HAP-1 (cell line): ENCODE results near the gene BCL2L15.

Experiments used
- DNase-seq, 2 experiments: peaks; one replicate each; pipeline ENCODE4 v3.0.0-alpha.2; 2016 to 2020; ENCODE audit warnings: low spot score in 2 of 2
- H3K27me3 ChIP-seq: fragments of 250-450 bp; sonication (Bioruptor Pico); 2 replicates; pipeline ENCODE4 v1.5.1; 2020; ENCODE audit warnings: low read depth, mild to moderate bottlenecking, moderate library complexity
- H3K36me3 ChIP-seq: fragments of 250-450 bp; sonication (Bioruptor Pico); replicated peaks from 2 replicates; pipeline ENCODE4 v1.5.1; 2020; ENCODE audit warnings: mild to moderate bottlenecking
- H3K4me1 ChIP-seq: fragments of 250-450 bp; sonication (Bioruptor Pico); 2 replicates; pipeline ENCODE4 v1.5.1; 2020; ENCODE audit warnings: mild to moderate bottlenecking
- H3K4me3 ChIP-seq: fragments of 250-450 bp; sonication (Bioruptor Pico); 2 replicates; pipeline ENCODE4 v1.5.1; 2020; ENCODE audit warnings: mild to moderate bottlenecking, moderate library complexity
- H3K9me3 ChIP-seq: fragments of 250-450 bp; sonication (Bioruptor Pico); 2 replicates; pipeline ENCODE4 v1.5.1; 2020; ENCODE audit warnings: mild to moderate bottlenecking, moderate library complexity
- in situ Hi-C: fragments of 300-500 bp; cut with MboI; formaldehyde crosslinking; loops from 3 replicates; pipeline ENCODE4 v1.14.3; 2020; ENCODE audit warnings: low sequenced_read_pairs, inconsistent platforms, mixed read lengths

The BCL2L15 gene

DNA sequence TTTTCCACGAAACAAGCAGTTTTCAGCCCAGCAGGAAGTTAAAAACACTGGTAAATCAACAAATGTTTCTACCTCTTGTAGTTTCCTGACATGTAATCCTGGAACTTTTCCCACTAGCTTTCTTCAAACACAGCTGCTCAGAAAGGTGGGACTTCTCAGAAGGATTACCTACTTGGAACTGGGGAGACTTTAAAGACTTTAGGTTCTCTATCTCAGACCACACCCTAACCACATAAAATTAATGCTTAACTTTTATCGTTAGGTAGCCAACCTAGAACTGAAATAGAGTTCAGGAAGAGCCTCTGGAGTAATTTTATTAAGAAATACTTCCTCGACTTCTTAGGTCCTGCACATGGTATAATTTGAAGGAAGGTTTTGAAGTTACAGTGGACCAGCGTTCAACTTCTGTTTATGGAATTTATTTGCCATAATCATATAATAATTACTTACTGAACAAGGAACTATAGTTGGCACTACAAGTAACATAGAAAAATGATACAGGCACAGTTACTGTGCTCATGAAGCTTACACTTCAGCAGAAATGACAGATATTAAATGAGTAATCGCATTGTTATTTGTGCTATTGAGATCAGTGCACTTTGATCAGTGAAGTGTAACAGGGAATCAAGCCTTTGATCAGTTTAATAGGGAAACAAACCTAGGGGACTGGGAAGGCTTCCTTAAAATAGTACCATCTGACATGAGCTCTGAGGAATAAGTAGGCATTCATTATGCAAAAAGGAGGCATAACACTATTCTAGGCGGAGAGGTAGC is at the start of gene BCL2L15:
Gene BCL2L15, minus strand, starts transcription at position 180 of the 774 bp plus-strand sequence. CDS start 206 bp downstream, outside the sequence.
- no peak for DNase-seq
- H3K4me3 ChIP-seq: no peak within 1 kb of the TSS
- no peaks in the 10 kb centered on the region for H3K36me3 ChIP-seq
- in situ Hi-C loops: no loop called here
- H3K27me3 ChIP-seq: no peaks in the 10 kb centered on the region
- H3K4me1 ChIP-seq: no peaks in the 10 kb centered on the region
- no peaks in the 10 kb centered on the region for H3K9me3 ChIP-seq

DNA sequence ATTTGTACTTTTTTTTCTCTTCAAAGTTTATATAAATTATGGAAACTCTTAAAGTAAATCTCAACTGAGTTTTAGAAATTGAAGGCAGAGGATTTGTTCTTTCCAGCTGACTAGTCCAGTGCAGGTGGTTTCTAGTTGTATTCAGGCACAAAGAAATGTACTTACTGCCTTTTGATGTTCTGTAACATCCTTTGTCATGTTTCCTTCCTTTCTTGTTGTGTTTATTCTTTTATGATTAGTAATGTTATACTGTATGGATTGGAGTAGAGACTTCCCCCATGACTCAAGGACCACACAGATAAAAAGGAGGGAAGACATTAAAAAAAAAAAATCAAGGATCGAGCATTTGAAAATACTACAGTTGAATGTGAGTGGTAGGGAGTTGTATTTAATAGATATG is 49.8 kb upstream of the BCL2L15 start:
- H3K27me3 ChIP-seq: no peaks in the 10 kb centered on the region
- no peak overlapping the region for H3K4me3 ChIP-seq
- peaks cover 13% of the 10 kb centered on the region for H3K36me3 ChIP-seq
- H3K9me3 ChIP-seq: no peaks in the 10 kb centered on the region
- peaks cover 11% of the 10 kb centered on the region for H3K4me1 ChIP-seq
- no peak for DNase-seq
- in situ Hi-C loops: no loop called here

DNA sequence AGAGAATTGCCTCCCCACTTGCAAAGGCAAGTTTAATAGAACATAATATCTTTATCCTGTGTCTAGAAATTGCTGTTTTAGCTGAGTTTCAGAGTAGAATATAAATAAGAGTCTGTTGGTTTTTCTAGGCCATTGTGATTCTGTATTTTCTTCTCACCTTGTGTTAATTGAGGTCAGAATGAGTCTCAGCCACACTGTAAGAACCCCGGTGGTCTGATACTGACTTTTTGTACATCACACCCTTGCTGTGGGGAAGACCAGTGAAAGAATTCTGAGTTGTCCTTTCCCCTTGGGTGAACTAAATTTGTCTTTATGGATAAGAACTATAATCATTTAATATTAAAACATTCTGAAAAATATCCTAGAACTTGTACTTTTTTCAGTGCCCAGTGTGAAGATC is 48.6 kb upstream of the BCL2L15 start:
- peaks cover 8% of the 10 kb centered on the region for H3K36me3 ChIP-seq
- H3K4me1 ChIP-seq: peaks cover 20% of the 10 kb centered on the region
- DNase-seq: no peak
- H3K4me3 ChIP-seq: no peak overlapping the region
- H3K9me3 ChIP-seq: no peaks in the 10 kb centered on the region
- H3K27me3 ChIP-seq: no peaks in the 10 kb centered on the region
- in situ Hi-C loops: no loop called here

DNA sequence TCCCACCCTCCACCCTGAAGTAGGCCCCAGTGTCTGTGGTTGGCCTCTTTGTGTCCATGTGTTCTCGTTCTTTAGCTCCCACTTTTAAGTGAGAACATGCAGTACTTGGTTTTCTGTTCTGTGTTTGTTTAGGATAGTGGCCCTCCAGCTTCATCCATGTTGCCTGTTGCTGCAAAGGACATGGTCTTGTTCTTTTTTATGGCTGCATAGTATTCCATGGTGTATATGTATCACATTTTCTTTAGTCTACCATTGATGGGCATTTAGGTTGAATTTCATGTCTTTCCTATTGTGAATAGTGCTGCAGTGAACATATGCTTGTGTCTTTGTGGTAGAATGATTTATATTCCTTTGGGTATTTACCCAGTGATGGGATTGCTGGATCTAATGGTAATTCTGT is 47.8 kb upstream of the BCL2L15 start:
- Histone ChIP-seq H3K4me3 (no peak overlapping the region), H3K27me3 (no peaks in the 10 kb centered on the region), H3K36me3 (no peaks in the 10 kb centered on the region), H3K9me3 (no peaks in the 10 kb centered on the region), H3K4me1 (peaks cover 20% of the 10 kb centered on the region)
- in situ Hi-C loops: no loop called here
- no peak for DNase-seq

DNA sequence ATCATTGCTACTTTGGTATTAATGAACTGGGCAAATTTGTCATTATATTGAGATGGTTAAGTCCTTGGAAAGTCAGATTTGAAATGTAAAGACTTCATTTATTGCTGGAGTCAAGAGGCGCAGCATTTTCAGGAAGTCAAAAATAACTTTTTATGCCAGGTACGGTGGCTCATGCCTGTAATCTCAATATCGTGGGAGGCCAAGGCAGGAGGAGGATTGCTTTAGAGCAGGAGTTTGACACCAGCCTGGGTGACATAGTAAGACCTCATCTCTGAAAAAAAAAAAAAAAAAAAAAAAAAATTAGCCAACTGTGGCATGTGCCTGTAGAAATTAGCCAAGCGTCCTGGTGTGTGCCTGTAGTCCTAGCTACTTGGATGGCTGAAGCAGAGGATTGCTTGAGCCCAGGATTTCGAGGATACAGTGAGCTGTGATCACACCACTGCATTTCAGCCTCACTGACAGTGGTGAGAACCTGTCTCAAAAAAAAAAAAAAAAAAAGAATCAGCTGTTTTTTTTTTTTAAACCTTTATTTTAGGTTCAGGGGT is 47.2 kb upstream of the BCL2L15 start:
- H3K36me3 ChIP-seq: no peaks in the 10 kb centered on the region
- in situ Hi-C loops: no loop called here
- H3K9me3 ChIP-seq: no peaks in the 10 kb centered on the region
- peaks cover 20% of the 10 kb centered on the region for H3K4me1 ChIP-seq
- H3K27me3 ChIP-seq: no peaks in the 10 kb centered on the region
- DNase-seq: no peak
- H3K4me3 ChIP-seq: no peak overlapping the region

DNA sequence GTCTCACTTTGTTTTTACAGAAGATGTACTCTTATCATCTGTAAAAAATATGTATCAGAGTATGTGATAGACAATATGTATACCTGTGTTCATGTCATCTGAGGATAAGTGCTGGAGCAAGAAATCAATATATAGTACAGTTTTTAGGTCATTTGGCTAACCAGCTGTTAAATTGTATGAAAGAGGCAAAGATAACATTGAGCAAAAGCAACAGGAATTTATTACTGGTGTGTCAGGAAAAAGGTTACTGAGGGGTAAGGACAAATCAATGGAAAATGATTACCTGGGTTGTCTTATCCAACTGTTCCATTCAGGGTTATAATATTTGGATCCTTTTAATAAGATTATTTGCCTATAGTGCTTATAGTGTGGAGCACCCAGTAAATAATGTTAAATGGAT is 46.6 kb upstream of the BCL2L15 start:
- Histone ChIP-seq H3K4me3 (no peak overlapping the region), H3K36me3 (no peaks in the 10 kb centered on the region), H3K27me3 (no peaks in the 10 kb centered on the region), H3K4me1 (peaks cover 20% of the 10 kb centered on the region), H3K9me3 (no peaks in the 10 kb centered on the region)
- in situ Hi-C loops: no loop called here
- no peak for DNase-seq

DNA sequence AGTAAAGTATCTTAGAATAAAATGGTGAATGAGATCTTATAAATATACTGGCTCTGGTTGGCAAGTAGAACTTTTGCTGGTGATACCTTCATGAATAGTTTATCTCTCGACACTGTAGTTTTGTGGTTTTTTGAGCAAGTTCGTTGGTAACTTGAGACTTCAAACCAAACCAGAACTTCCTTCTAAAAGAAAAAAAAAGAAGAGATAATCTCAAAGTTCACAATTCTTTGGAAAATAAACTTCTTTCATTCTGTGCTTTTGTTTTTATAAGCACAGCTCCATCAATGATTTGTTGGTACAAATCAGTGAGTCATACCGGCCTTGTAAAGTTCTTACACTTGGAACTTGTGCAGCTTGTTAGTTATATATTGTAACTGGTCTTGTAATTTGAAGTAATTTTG is 44.1 kb upstream of the BCL2L15 start:
- H3K9me3 ChIP-seq: no peaks in the 10 kb centered on the region
- no peak for DNase-seq
- in situ Hi-C loops: no loop called here
- no peaks in the 10 kb centered on the region for H3K27me3 ChIP-seq
- peaks cover 12% of the 10 kb centered on the region for H3K4me1 ChIP-seq
- H3K4me3 ChIP-seq: peak overlapping the region; percentile 62; the same call in 1 of the 2 replicates
- H3K36me3 ChIP-seq: no peaks in the 10 kb centered on the region

DNA sequence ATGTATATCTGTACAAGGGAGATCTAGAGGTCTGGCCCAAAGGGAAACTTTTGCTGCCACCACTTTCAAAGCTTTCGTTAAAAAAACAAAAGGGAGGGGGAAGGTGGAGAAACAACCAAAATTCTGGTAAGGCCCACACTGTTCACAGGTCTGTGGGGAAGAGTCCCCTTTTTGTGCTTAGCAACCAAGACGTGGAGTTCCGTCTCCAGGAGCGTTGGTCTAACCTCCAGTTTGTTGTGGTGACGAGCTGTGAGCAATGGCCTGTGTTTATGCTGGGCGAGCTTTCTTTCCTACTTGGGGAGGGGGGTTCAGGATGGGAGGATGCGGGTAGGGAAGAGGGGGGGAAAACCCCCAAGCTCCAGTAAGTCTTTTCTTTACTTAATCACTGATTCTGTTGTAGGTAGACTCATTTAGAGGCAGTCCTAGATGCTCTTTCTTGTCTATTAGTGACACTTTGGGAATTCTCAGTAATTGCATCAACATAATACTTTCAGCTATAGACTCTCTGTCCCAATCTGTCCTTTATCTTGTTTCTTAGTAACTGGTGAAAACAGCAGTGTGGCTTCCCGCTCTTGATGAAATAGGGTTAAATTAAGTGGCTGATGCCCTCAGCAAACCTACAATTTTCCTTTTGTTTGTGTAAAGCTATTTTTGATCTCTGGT is 43.2 kb upstream of the BCL2L15 start:
- no peaks in the 10 kb centered on the region for H3K9me3 ChIP-seq
- H3K4me3 ChIP-seq: peak overlapping the region; percentile 62
- H3K36me3 ChIP-seq: no peaks in the 10 kb centered on the region
- no peaks in the 10 kb centered on the region for H3K27me3 ChIP-seq
- peaks cover 12% of the 10 kb centered on the region for H3K4me1 ChIP-seq
- DNase-seq: peak; percentile 19 to 49
- in situ Hi-C loops: no loop called here

DNA sequence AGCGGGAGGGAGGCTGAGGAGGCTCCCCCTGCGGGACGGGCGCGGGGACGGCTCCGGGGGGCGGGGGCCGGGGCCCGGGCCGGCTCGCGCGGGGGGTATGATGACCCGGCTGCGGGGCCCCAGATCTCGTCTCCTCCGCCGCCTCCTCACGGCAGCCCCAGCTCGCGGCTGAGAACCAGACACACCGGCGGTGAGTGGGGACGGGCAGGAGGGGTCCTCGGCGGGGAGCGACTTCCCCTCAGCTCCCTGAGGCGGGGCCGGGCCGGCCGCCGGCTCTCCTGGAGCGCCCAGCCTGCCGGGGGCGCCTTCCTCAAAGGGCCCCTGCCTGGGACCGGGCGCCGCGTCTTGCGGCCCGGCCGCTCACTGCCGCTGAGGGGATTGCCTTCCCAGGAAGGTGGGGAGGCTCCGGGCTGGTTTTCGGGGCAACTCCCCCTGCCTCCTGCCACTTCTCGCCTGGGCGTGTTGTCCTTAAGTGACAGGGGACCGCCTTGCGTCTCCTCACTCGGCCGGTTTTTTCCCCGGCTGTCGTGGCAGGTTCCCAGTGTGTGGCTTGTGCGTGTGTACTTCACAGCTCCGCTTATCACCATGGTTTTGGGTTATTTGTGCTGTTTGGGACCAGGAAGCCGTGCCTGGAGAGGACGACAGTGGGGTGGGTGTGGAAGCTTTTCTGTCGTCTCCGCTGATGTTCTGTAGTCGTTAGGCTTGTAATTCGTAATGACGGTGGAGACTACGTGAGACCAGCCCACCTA is 42.5 kb upstream of the BCL2L15 start:
- Histone ChIP-seq H3K9me3 (no peaks in the 10 kb centered on the region), H3K4me1 (peaks cover 12% of the 10 kb centered on the region), H3K27me3 (no peaks in the 10 kb centered on the region), H3K36me3 (no peaks in the 10 kb centered on the region), H3K4me3 (peak overlapping the region; percentile 62)
- in situ Hi-C loops: no loop called here
- peak in 1 of 2 experiments; percentile 48 for DNase-seq

DNA sequence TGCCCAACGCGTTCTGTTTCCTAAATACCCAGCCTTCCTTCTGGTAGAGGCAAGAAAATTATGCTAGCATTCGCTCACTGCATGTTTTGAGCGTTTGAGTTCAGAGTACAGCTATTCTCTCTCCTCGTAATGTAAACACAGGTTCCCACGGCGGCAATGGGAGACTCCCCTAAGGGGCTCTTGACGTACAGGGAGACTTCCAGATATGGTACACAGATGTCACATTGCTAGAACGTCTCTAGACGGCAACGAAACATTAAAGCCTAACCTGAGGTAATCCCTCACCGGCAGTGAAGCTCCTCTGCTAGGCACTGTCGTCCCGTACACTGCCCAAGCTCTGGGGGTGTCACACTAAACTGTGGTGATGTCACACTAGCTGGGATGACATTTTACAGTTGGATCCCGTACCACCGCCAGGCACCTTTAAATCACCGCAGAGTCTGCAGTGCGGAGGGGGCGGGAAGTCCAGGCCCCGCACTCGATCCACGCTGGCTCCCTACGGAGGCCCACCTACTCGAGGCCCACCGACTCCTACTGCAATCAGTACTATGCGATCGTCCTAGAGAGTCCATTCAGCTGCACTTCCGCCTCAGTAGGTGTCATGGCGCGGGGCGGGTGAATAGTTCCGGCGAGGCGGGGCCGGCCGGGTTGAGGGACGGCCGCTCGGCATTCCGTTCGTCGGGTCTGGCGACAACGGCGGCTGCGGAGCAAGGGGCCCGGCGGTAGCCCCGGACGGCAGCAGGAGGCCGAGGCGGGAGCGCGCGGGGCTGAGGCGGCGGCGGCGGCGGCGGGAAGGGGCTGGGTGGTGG is 41.8 kb upstream of the BCL2L15 start, which contains the start of gene HIPK1:
Gene HIPK1, plus strand, starts transcription at position 384 of the 809 bp plus-strand sequence.
- in situ Hi-C loops: no loop called here

DNA sequence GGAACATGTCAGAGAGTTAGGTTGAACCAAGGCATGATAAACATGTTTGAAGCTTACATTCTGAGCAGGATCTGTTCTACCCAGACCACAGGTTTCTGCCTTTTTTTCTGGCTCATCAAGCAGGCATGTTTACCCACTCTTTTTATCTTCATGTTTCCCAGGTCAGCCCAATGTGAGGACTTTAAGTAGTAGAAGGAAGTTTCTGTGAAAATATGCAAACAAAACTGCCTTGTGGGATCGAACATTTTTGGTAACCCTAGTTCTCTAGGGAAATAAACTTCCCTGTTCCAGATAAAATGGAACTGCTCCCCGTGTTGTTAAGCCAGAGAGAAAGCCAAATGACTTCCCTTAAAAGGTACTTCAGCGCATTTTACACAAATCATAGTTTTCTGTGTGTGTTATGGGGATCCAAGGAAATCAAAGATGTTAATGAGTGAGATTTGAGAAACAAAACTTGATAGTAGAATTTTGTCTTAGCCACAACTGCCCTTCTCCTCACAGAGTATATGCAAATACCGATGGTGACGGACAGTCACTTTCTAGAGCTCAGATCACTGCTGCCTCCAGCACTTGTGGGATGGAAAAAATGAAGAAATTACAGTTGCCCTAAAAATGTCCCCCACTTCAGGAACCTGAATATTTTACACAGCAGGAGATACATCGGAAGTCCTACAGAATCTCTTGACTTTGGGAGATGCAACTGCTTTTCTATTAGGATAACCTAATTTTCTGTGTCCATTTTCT is 41.0 kb upstream of the BCL2L15 start:
- no peak for DNase-seq
- Histone ChIP-seq H3K4me3 (peak overlapping the region; percentile 62), H3K36me3 (no peaks in the 10 kb centered on the region), H3K4me1 (peaks cover 12% of the 10 kb centered on the region), H3K27me3 (no peaks in the 10 kb centered on the region), H3K9me3 (no peaks in the 10 kb centered on the region)
- in situ Hi-C loops: no loop called here

More for the DNA sequence above, 41.8 kb upstream of the BCL2L15 start, which contains the start of gene HIPK1:
- Histone ChIP-seq H3K27me3 (no peaks in the 10 kb centered on the region), H3K36me3 (no peaks in the 10 kb centered on the region), H3K9me3 (no peaks in the 10 kb centered on the region), H3K4me3 (peak within 1 kb of the TSS; percentile 62), H3K4me1 (peaks cover 12% of the 10 kb centered on the region)
- peak; percentile 82 to 95 for DNase-seq

DNA sequence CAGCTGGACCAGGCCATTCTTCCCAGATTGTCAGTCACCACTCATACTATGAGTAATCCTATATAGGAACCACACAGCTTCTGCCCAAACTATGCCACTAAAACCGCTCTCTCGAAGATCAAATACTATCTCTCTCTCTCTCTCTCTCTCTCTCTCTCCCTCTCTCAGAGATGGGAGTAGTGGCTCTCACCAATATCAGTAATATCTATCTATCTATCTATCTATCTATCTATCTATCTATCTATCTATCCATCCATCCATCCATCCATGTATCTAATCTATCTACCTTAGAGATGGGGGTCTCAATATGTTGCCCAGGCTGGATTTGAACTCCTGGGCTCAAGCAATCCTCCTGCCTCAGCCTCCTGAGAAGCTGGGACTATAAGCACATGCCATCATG is 37.1 kb upstream of the BCL2L15 start:
- Histone ChIP-seq H3K36me3 (no peaks in the 10 kb centered on the region), H3K4me1 (no peaks in the 10 kb centered on the region), H3K4me3 (no peak overlapping the region), H3K27me3 (no peaks in the 10 kb centered on the region; the same call in 1 of the 2 replicates), H3K9me3 (no peaks in the 10 kb centered on the region)
- no peak for DNase-seq
- in situ Hi-C loops: no loop called here
